Measurements from ENCODE around the gene CDH22. TPM values are rescaled to one million over a fixed set of nuclear protein-coding genes. Genes with fewer than 3 reads are reported as not detected.

The CDH22 gene
- total RNA-seq, 1 experiment from 2014 or later = 0.11 TPM

DNA sequence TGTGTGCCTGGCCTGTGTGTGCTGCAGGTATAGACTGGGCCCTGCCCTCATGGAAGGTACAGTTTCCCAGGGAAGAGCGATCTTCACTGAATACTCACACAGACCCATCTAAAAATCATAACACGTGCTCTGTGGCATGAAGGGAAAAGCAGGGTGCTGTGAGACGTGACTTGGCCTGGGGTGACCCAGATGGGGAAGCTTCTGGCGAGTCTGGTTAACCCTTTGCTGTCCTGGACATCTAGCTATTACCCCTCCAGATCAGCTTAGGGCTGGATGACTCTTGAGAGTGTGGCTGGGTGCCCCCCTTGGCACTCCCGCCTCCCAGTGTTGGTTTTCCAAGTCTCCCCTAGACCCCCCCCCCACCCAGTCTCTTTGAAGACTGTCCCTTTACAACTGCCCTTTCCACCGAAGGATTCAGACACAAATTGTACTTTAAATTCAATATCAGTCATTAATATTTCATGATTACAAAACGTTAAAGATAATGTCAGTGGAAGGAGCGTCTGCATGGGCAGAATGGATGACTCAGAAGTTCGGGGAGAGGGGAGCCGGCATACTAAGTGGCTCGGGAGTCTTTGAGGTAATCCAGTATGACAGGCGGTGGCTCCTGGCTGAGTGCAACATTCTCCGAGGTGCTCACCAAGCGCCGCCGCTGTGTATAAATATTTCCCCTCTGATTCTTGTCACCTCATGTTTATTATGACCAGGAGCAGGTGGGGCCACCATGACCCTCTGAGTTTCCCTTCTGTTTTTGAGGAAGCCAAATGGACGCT is 112.8 kb downstream of the CDH22 start:
- Mint-ChIP-seq H3K4me1 (ENCODE audit: low read depth, unreplicated experiment) (no peaks in the 10 kb centered on the region), H3K4me3 (ENCODE audit: unreplicated experiment) (no peak overlapping the region), H3K9me3 (ENCODE audit: unreplicated experiment) (no peaks in the 10 kb centered on the region), H3K27me3 (ENCODE audit: insufficient read depth, unreplicated experiment) (peaks cover 30% of the 10 kb centered on the region), H3K27ac (ENCODE audit: unreplicated experiment) (no peak overlapping the region), H3K36me3 (ENCODE audit: insufficient read depth, unreplicated experiment) (no peaks in the 10 kb centered on the region)
- ChIA-PET CTCF (no interaction called here), POLR2A (no interaction called here)
- H3K27me3 ChIP-seq (replicated peaks; ENCODE audit: control insufficient read depth, insufficient read depth, low read length) = no peaks in the 10 kb centered on the region; the same call in 1 of the 2 replicates
- no peak overlapping the region for H3K4me3 ChIP-seq (ENCODE audit: low read depth, low read length)
- TF ChIP-seq, protein P1, sequence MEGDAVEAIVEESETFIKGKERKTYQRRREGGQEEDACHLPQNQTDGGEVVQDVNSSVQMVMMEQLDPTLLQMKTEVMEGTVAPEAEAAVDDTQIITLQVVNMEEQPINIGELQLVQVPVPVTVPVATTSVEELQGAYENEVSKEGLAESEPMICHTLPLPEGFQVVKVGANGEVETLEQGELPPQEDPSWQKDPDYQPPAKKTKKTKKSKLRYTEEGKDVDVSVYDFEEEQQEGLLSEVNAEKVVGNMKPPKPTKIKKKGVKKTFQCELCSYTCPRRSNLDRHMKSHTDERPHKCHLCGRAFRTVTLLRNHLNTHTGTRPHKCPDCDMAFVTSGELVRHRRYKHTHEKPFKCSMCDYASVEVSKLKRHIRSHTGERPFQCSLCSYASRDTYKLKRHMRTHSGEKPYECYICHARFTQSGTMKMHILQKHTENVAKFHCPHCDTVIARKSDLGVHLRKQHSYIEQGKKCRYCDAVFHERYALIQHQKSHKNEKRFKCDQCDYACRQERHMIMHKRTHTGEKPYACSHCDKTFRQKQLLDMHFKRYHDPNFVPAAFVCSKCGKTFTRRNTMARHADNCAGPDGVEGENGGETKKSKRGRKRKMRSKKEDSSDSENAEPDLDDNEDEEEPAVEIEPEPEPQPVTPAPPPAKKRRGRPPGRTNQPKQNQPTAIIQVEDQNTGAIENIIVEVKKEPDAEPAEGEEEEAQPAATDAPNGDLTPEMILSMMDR (IDR thresholded peaks at IDR 0.05; ENCODE audit: insufficient read depth in 1 of 2, low read depth in 1 of 2, low read length in 1 of 2, severe bottlenecking in 1 of 2, unreplicated experiment in 1 of 2) = no peak
- intact Hi-C loops (cut with micrococcal nuclease; ENCODE audit: unreplicated experiment) = no loop called here
- no peaks in the 10 kb centered on the region for H3K36me3 ChIP-seq (ENCODE audit: control insufficient read depth, insufficient read depth, low read length)
- BruUV-seq (replicated peaks) = no TSS peak
- no peaks in the 10 kb centered on the region for H3K4me1 ChIP-seq
- H3K9me3 ChIP-seq = no peaks in the 10 kb centered on the region; the same call in 1 of the 2 replicates
- no peak for DNase-seq

DNA sequence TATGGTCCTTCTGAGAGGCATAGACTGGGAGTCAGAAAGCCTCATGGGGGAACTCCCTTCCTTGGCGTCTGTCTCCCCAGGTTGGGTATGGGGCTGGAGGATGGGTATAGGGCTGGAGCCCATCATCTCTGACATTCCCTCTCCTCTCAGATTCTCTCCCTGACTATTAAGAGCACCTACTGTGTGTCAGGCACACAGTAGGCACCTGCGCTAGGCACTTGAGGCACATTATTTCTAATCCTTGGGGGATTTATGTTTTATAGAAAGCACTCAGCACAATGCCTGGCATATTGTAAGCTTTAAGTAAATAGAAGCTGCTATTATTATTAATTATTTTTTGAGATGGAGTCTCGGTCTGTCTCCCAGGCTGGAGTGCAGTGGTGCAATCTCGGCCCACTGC is 113.9 kb downstream of the CDH22 start:
- no peaks in the 10 kb centered on the region for H3K9me3 Mint-ChIP-seq (ENCODE audit: unreplicated experiment)
- Histone ChIP-seq H3K4me1 (no peaks in the 10 kb centered on the region), H3K4me3 (ENCODE audit: low read depth, low read length) (no peak overlapping the region), H3K9me3 (no peaks in the 10 kb centered on the region; the same call in 1 of the 2 replicates), H3K27me3 (replicated peaks; ENCODE audit: control insufficient read depth, insufficient read depth, low read length) (no peaks in the 10 kb centered on the region; the same call in 1 of the 2 replicates), H3K36me3 (ENCODE audit: control insufficient read depth, insufficient read depth, low read length) (no peaks in the 10 kb centered on the region)
- H3K27ac Mint-ChIP-seq (ENCODE audit: unreplicated experiment) = no peak overlapping the region
- TF ChIP-seq, protein P1 (IDR thresholded peaks at IDR 0.05; ENCODE audit: insufficient read depth in 1 of 2, low read depth in 1 of 2, low read length in 1 of 2, severe bottlenecking in 1 of 2, unreplicated experiment in 1 of 2) = no peak
- CTCF ChIA-PET = no interaction called here
- H3K27me3 Mint-ChIP-seq (ENCODE audit: insufficient read depth, unreplicated experiment) = peaks cover 27% of the 10 kb centered on the region
- H3K4me3 Mint-ChIP-seq (ENCODE audit: unreplicated experiment) = no peak overlapping the region
- no TSS peak for BruUV-seq (replicated peaks)
- no peaks in the 10 kb centered on the region for H3K36me3 Mint-ChIP-seq (ENCODE audit: insufficient read depth, unreplicated experiment)
- intact Hi-C loops (cut with micrococcal nuclease; ENCODE audit: unreplicated experiment) = no loop called here
- H3K4me1 Mint-ChIP-seq (ENCODE audit: low read depth, unreplicated experiment) = no peaks in the 10 kb centered on the region
- no peak for DNase-seq
- POLR2A ChIA-PET = no interaction called here

DNA sequence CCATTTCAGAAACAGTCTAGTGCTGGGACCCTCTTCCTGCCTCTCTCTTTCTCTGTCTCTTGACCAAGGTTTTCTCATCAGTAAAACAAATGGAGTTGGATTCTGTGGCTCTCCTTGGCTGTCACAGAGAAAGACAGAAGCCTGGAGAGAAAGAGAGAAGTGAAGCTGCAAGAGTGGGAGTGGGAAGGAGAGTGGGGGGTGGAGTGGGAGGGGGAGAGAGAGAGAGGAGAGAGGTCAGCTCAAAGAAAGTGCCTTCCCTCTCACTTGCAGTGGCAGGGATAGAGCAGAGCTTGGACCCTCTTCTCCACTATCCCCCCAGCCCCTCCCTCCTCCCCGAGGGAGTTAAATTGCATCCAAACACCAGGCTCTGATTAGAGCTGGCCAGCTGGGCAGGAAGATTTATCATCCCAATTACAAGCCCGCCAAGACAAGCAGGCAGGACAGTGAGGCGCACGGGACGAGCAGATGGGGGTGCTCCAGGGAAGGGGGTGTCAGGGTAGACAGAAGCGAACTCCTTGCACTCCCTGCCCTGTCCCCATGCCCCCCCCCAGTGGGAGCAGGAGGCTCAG is 115.8 kb downstream of the CDH22 start:
- POLR2A ChIA-PET = no interaction called here
- H3K27me3 Mint-ChIP-seq (ENCODE audit: insufficient read depth, unreplicated experiment) = peaks cover 20% of the 10 kb centered on the region
- H3K4me1 Mint-ChIP-seq (ENCODE audit: low read depth, unreplicated experiment) = no peaks in the 10 kb centered on the region
- CTCF ChIA-PET = interaction anchor here (1.3 kb wide), 1 partner anchor 115 kb away, joined by 5 read pairs; no protein-coding TSS in a partner anchor
- H3K36me3 Mint-ChIP-seq (ENCODE audit: insufficient read depth, unreplicated experiment) = no peaks in the 10 kb centered on the region
- Histone ChIP-seq H3K4me3 (ENCODE audit: low read depth, low read length) (no peak overlapping the region), H3K4me1 (no peaks in the 10 kb centered on the region), H3K36me3 (ENCODE audit: control insufficient read depth, insufficient read depth, low read length) (no peaks in the 10 kb centered on the region), H3K9me3 (no peaks in the 10 kb centered on the region; the same call in 1 of the 2 replicates), H3K27me3 (replicated peaks; ENCODE audit: control insufficient read depth, insufficient read depth, low read length) (no peaks in the 10 kb centered on the region; the same call in 1 of the 2 replicates)
- no peak overlapping the region for H3K27ac Mint-ChIP-seq (ENCODE audit: unreplicated experiment)
- H3K4me3 Mint-ChIP-seq (ENCODE audit: unreplicated experiment) = no peak overlapping the region
- no TSS peak for BruUV-seq (replicated peaks)
- intact Hi-C loops (cut with micrococcal nuclease; ENCODE audit: unreplicated experiment) = no loop called here
- DNase-seq = no peak
- no peaks in the 10 kb centered on the region for H3K9me3 Mint-ChIP-seq (ENCODE audit: unreplicated experiment)
- TF ChIP-seq, protein P1 (IDR thresholded peaks at IDR 0.05; ENCODE audit: insufficient read depth in 1 of 2, low read depth in 1 of 2, low read length in 1 of 2, severe bottlenecking in 1 of 2, unreplicated experiment in 1 of 2) = no peak

All from Caco-2 (cell line).